ENCODE results near the gene ARMCX2. TPM values are rescaled to one million over a fixed set of nuclear protein-coding genes. Genes with fewer than 3 reads are reported as not detected.

The ARMCX2 gene
- total and polyA plus RNA-seq, 10 of the 15 experiments (the other 5 are each of a cell fraction or from before 2014, with no cell fraction given) = 0.26 to 25.5 (median 11.6) TPM

DNA sequence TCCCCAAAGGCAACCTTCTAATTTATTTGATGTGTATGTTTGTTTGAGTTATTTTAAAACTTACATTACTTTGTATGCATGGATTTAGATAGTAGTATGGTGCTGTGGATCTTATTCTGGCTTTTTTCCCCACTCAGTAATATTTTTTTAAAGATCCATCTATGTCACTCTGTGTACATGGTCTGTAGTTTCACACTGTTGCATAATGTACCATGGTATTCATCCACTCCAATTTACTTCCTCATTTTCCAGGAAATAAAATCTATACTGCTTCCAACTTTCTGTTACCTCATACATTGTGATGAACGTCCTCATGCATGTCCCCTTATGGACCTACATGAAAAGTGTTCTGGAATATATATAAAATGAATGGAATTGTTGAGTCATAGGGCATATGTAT, 17.6 kb downstream of the ARMCX2 start:
- Histone ChIP-seq H3K27me3 (replicated peaks in 1 of 2; ENCODE audit: control insufficient read depth in 2 of 2, insufficient read depth in 2 of 2, low read length in 1 of 2) (no peaks in the 10 kb centered on the region), H3K4me2 (ENCODE audit: control insufficient read depth, insufficient read depth) (no peak overlapping the region), H2AFZ (ENCODE audit: control insufficient read depth, low read depth, low read length) (no peak overlapping the region), H3K9me3 (replicated peaks; ENCODE audit: control insufficient read depth, insufficient read depth, low read length) (no peaks in the 10 kb centered on the region), H3K4me1 (ENCODE audit: control insufficient read depth, insufficient read depth, low read length) (no peaks in the 10 kb centered on the region), H3K27ac (ENCODE audit: control insufficient read depth, insufficient read depth) (no peak overlapping the region), H3K9ac (ENCODE audit: control insufficient read depth, insufficient read depth, low read length) (no peak overlapping the region), H3K79me2 (ENCODE audit: control insufficient read depth, insufficient read depth, low read length) (no peaks in the 10 kb centered on the region), H3K4me3 (no peak overlapping the region), H3K36me3 (ENCODE audit: control insufficient read depth in 2 of 2, insufficient read depth in 2 of 2, low read length in 1 of 2) (no peaks in the 10 kb centered on the region), H4K20me1 (ENCODE audit: control insufficient read depth, insufficient read depth) (no peaks in the 10 kb centered on the region)
- CTCF ChIA-PET = no interaction called here
- DNase-seq (ENCODE audit: low read depth, low spot score) (no peak), FAIRE-seq (no peak), ATAC-seq (no peak)
- no TSS peak for BruUV-seq (replicated peaks)
- in situ Hi-C loops (cut with MboI) (no loop called here), intact Hi-C loops (cut with micrococcal nuclease; ENCODE audit: unreplicated experiment) (no loop called here)
- no peak for TF ChIP-seq IKZF2 (IDR thresholded peaks at IDR 0.05)
- TF ChIP-seq PML (IDR thresholded peaks at IDR 0.05; ENCODE audit: low read length) = no peak
- TF ChIP-seq HDAC6 (IDR thresholded peaks at IDR 0.05; ENCODE audit: unreplicated experiment) = no peak
- no peak for TF ChIP-seq NFYA (IDR thresholded peaks at IDR 0.05; ENCODE audit: borderline replicate concordance, low read depth, low read length)
- no peak for TF ChIP-seq YBX1 (IDR thresholded peaks at IDR 0.05)
- no peak for TF ChIP-seq ZBTB4 (CRISPR knock-in tag; IDR thresholded peaks at IDR 0.05)
- no peak for TF ChIP-seq LARP7 (IDR thresholded peaks at IDR 0.05)
- no peak for TF ChIP-seq PKNOX1 (IDR thresholded peaks at IDR 0.05)
- no peak for TF ChIP-seq ZNF384 (IDR thresholded peaks at IDR 0.05; ENCODE audit: borderline replicate concordance, low read depth, low read length)
- 0% methylated on average over 1 of the region's 1 CpG for WGBS (ENCODE audit: insufficient coverage, insufficient replicate concordance, low lambda C conversion rate, missing lambda C conversion rate)
- POLR2A ChIA-PET = interaction anchor here (0.9 kb wide), 1 partner anchor 15 kb away, joined by 3 read pairs; no protein-coding TSS in a partner anchor
- SMC1A ChIA-PET (ENCODE audit: uncharacterized antibody, unreplicated experiment) = no interaction called here
- RAD21 ChIA-PET (ENCODE audit: unreplicated experiment) = no interaction called here
